Neural crest cell (in vitro differentiated cells): ENCODE data around the gene ZNF133. TPM values are rescaled to one million over a fixed set of nuclear protein-coding genes. Genes with fewer than 3 reads are reported as not detected.
"Not testable (repeated sequence)": the region's sequence is repeated elsewhere in the genome, so short reads cannot be mapped to it uniquely, and the experiment has no call there.

Source experiments
- DNase-seq: peaks from one replicate; pipeline ENCODE4 v3.0.0; 2021; ENCODE audit warnings: low read depth, mixed read lengths, low spot score
- H3K27ac Mint-ChIP-seq: one replicate; pipeline ENCODE4 v1.8.0; 2021; ENCODE audit warnings: mild to moderate bottlenecking, mixed read lengths; ENCODE audit not compliant: unreplicated experiment
- H3K27me3 Mint-ChIP-seq: 2 replicates; pipeline ENCODE4 v1.8.0; 2021; ENCODE audit warnings: low read depth, mild to moderate bottlenecking, mixed read lengths
- H3K36me3 Mint-ChIP-seq: 2 replicates; pipeline ENCODE4 v1.8.0; 2021; ENCODE audit warnings: low read depth, mild to moderate bottlenecking, mixed read lengths
- H3K4me1 Mint-ChIP-seq: 2 replicates; pipeline ENCODE4 v1.8.0; 2021; ENCODE audit warnings: mixed read lengths
- H3K4me3 Mint-ChIP-seq: one replicate; pipeline ENCODE4 v1.8.0; 2021; ENCODE audit warnings: mild to moderate bottlenecking, mixed read lengths
- H3K9me3 Mint-ChIP-seq: 2 replicates; pipeline ENCODE4 v1.8.0; 2021; ENCODE audit warnings: mixed read lengths
- CTCF ChIP-seq: fragments of 200-600 bp; sonication (generic); conservative IDR thresholded peaks from 2 replicates; pipeline ENCODE4 v1.5.0; 2021; ENCODE audit warnings: antibody characterized with exemption, mild to moderate bottlenecking
- long read RNA-seq: library from polyadenylated mRNA; unstranded; transcript quantifications from one replicate; pipeline ENCODE4 v2.0.0, GENCODE V29; 2020
- total RNA-seq: library from RNA; stranded (reverse); gene quantifications from 2 replicates; pipeline ENCODE4 v1.2.1, GENCODE V29; 2021

The ZNF133 gene
- 12.6 and 16.1 TPM in 2 replicates for total RNA-seq
- long read RNA-seq, partial matches to known transcripts: 0 of 10 reads
- long read RNA-seq, other reads (novel, unspliced or antisense): 4 of 10 reads

- Mint-ChIP-seq H3K4me1 (peaks cover 34% of the 10 kb centered on the region), H3K36me3 (peaks cover 20% of the 10 kb centered on the region)
- TF ChIP-seq CTCF: no peak
These were observed at the start of gene ZNF133 for GRCh38 chr20:18287915-18288748. Gene ZNF133, plus strand, starts transcription at chr20:18288527. Its CDS starts 17,160 bp downstream, at chr20:18305687.

GRCh38 chr20:18240997-18241396 lies 47.3 kb upstream of the ZNF133 start:
- Mint-ChIP-seq H3K4me1 (no peaks in the 10 kb centered on the region), H3K27me3 (peaks cover 70% of the 10 kb centered on the region), H3K4me3 (no peak overlapping the region), H3K9me3 (peaks cover 5% of the 10 kb centered on the region), H3K27ac (no peak overlapping the region), H3K36me3 (peaks cover 2% of the 10 kb centered on the region)
- no peak for DNase-seq
- TF ChIP-seq CTCF: no peak

More at GRCh38 chr20:18287915-18288748, at the start of gene ZNF133:
- peak; percentile 90 for DNase-seq
- Mint-ChIP-seq H3K9me3 (peaks cover 23% of the 10 kb centered on the region), H3K4me3 (peak within 1 kb of the TSS; percentile 99), H3K27ac (peak within 1 kb of the TSS; percentile 100), H3K27me3 (peaks cover 35% of the 10 kb centered on the region)

GRCh38 chr20:18243802-18244201 lies 44.5 kb upstream of the ZNF133 start:
- Mint-ChIP-seq H3K27me3 (peaks cover 69% of the 10 kb centered on the region), H3K4me3 (no peak overlapping the region), H3K27ac (no peak overlapping the region), H3K9me3 (peaks cover 5% of the 10 kb centered on the region), H3K36me3 (peaks cover 2% of the 10 kb centered on the region), H3K4me1 (no peaks in the 10 kb centered on the region)
- DNase-seq: no peak
- TF ChIP-seq CTCF: no peak

GRCh38 chr20:18248545-18248944 lies 39.8 kb upstream of the ZNF133 start:
- not testable (repeated sequence) for H3K9me3 Mint-ChIP-seq, H3K36me3 Mint-ChIP-seq, DNase-seq, H3K4me3 Mint-ChIP-seq, H3K4me1 Mint-ChIP-seq, H3K27ac Mint-ChIP-seq
- peaks cover 48% of the 10 kb centered on the region for H3K27me3 Mint-ChIP-seq

- Mint-ChIP-seq H3K27ac (no peak overlapping the region), H3K36me3 (no peaks in the 10 kb centered on the region), H3K4me1 (no peaks in the 10 kb centered on the region), H3K9me3 (peaks cover 2% of the 10 kb centered on the region), H3K27me3 (peaks cover 44% of the 10 kb centered on the region), H3K4me3 (no peak overlapping the region)
- TF ChIP-seq CTCF: no peak
- DNase-seq: no peak
These were observed 38.1 kb upstream of the ZNF133 start for GRCh38 chr20:18250217-18250616.
